Stomach (tissue), 9 donors: ENCODE results near the gene PDIA5. TPM values are rescaled to one million over a fixed set of nuclear protein-coding genes. Genes with fewer than 3 reads are reported as not detected.

Experiments
- DNase-seq, 2 donors: peaks; one replicate each; pipeline versions ENCODE4 v3.0.0 to v3.0.0-alpha.2; 2013 to 2019
- H3K27ac ChIP-seq, 5 donors: fragments of 200-600 bp in 4 of 5; sonication (generic) in 4 of 5; one replicate each; pipeline ENCODE4 v1.5.1; 2013 to 2019; ENCODE audit warnings: mild to moderate bottlenecking in 1 of 5, moderate library complexity in 1 of 5
- H3K27me3 ChIP-seq, 3 donors: fragments of 200-600 bp; sonication (generic); one replicate each; pipeline ENCODE4 v1.5.1; 2017 to 2019; ENCODE audit warnings: mixed run types in 1 of 3
- H3K36me3 ChIP-seq, 4 donors: fragments of 200-600 bp; sonication (generic); 1 replicate in 3 of 4; 2 replicates in 1 of 4; pipeline ENCODE4 v1.5.1; 2016 to 2019
- H3K4me1 ChIP-seq, 4 donors: fragments of 200-600 bp; sonication (generic); one replicate each; pipeline ENCODE4 v1.5.1; 2016 to 2019
- H3K4me3 ChIP-seq, 4 donors: fragments of 200-600 bp; sonication (generic) in 3 of 4; one replicate each; pipeline ENCODE4 v1.5.1; 2016 to 2019; ENCODE audit warnings: mild to moderate bottlenecking in 1 of 4
- H3K9me3 ChIP-seq, 4 donors: fragments of 200-600 bp; sonication (generic); one replicate each; pipeline ENCODE4 v1.5.1; 2016 to 2019
- EP300 ChIP-seq: sonication (generic); formaldehyde crosslinking; IDR thresholded peaks from one replicate; pipeline ENCODE4 v1.6.1; 2017; ENCODE audit warnings: antibody characterized with exemption
- POLR2A ChIP-seq, 4 donors: fragments of 450-650 bp; IDR thresholded peaks; one replicate each; pipeline ENCODE4 v1.6.1; 2016; ENCODE audit warnings: antibody characterized with exemption in 4 of 4, control low read depth in 2 of 4, mild to moderate bottlenecking in 1 of 4, moderate library complexity in 1 of 4
- POLR2AphosphoS5 ChIP-seq, 3 donors: sonication (generic); formaldehyde crosslinking; IDR thresholded peaks; one replicate each; pipeline ENCODE4 v1.6.1; 2016; ENCODE audit warnings: antibody characterized with exemption in 3 of 3
- WGBS, 5 donors: extraction: QIAGEN DNeasy Blood & Tissue Kit in 3 of 5; methylation state at CpG; one replicate each; pipeline versions ENCODE4 v1.1.5 to v1.1.7; 2013 to 2018; 5-methylcytosine and 5-hydroxymethylcytosine counted together
- intact Hi-C: fragments of 100-400 bp; cut with DNase I; formaldehyde crosslinking; loops from one replicate; pipeline ENCODE4 v1.15.1; 2023; ENCODE audit warnings: low total_unique reads
- polyA plus RNA-seq, 3 donors: library from polyadenylated mRNA; stranded (reverse); fragments of 200-250 nt; gene quantifications; one replicate each; pipeline ENCODE4 v1.2.3, GENCODE V29; 2013
- total RNA-seq, 5 donors: library from RNA; depleted of rRNA; stranded (reverse); fragments of >200 nt; gene quantifications; one replicate each; pipeline versions ENCODE4 v1.1.0 to v1.2.3, GENCODE V29; 2014 to 2016
- TF ChIP-seq, protein P1 (sequence below), 7 experiments: fragments of 450-650 bp in 4 of 7; fragments of 200-600 bp in 3 of 7; sonication (generic) in 3 of 7; IDR thresholded peaks; one replicate each; pipeline ENCODE4 v1.5.1; 2016 to 2019; ENCODE audit warnings: antibody characterized with exemption in 7 of 7, control low read depth in 2 of 7, mild to moderate bottlenecking in 1 of 7
- donor health status: healthy with polysubstance abuse.
- donor health status: Bipolar disorder and iron deficiency.
- donor health status: healthy.

The PDIA5 gene
- total and polyA plus RNA-seq, 8 donors = 13.9 to 75.3 (median 35.0) TPM

DNA sequence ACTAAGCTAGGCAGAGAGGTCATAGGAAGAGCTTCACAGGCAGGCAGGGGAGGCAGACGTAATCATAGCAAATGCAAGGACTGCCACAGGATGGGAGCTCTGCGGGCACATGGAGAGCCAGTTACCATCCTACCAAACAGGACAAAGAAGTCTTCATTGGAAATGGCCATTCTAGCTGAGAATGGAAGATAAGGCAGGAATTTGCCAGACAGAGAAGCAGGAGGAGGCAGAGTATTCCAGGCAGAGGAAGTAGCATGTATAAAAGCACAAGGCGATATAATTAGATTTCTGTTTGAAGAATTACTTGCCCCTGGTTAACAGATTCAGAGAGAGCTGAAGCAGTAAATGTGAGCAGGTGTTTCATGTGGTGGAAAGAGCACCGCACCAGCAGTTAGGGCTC, 35.8 kb upstream of the PDIA5 start:
- no peak for DNase-seq
- no peaks in the 10 kb centered on the region for H3K9me3 ChIP-seq
- H3K36me3 ChIP-seq = no peaks in the 10 kb centered on the region
- no peak overlapping the region for H3K27ac ChIP-seq
- TF ChIP-seq EP300 (no peak), POLR2AphosphoS5 (IDR thresholded peaks at IDR 0.05) (no peak), POLR2A (IDR thresholded peaks at IDR 0.05) (no peak)
- TF ChIP-seq, protein P1, sequence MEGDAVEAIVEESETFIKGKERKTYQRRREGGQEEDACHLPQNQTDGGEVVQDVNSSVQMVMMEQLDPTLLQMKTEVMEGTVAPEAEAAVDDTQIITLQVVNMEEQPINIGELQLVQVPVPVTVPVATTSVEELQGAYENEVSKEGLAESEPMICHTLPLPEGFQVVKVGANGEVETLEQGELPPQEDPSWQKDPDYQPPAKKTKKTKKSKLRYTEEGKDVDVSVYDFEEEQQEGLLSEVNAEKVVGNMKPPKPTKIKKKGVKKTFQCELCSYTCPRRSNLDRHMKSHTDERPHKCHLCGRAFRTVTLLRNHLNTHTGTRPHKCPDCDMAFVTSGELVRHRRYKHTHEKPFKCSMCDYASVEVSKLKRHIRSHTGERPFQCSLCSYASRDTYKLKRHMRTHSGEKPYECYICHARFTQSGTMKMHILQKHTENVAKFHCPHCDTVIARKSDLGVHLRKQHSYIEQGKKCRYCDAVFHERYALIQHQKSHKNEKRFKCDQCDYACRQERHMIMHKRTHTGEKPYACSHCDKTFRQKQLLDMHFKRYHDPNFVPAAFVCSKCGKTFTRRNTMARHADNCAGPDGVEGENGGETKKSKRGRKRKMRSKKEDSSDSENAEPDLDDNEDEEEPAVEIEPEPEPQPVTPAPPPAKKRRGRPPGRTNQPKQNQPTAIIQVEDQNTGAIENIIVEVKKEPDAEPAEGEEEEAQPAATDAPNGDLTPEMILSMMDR (IDR thresholded peaks at IDR 0.05) = no peak
- H3K27me3 ChIP-seq = peaks cover 13 to 91% (median 46%) of the 10 kb centered on the region in 3 donors
- H3K4me3 ChIP-seq = no peak overlapping the region
- intact Hi-C loops = no loop called here
- 81 to 87% (median 85%) methylated on average over 4 of the region's 4 CpGs for WGBS, 5 donors
- H3K4me1 ChIP-seq = peaks cover 26 to 31% (median 28%) of the 10 kb centered on the region in 4 donors

GRCh38 chr3:123032057-123032456, 34.8 kb upstream of the PDIA5 start:
- no peak overlapping the region for H3K27ac ChIP-seq
- TF ChIP-seq EP300 (no peak), POLR2AphosphoS5 (IDR thresholded peaks at IDR 0.05) (no peak), POLR2A (IDR thresholded peaks at IDR 0.05) (no peak)
- TF ChIP-seq, protein P1 (IDR thresholded peaks at IDR 0.05) = no peak
- DNase-seq = no peak
- intact Hi-C loops = no loop called here
- no peaks in the 10 kb centered on the region for H3K9me3 ChIP-seq
- H3K27me3 ChIP-seq = peaks cover 4 to 81% (median 36%) of the 10 kb centered on the region in 3 donors
- peaks cover 16 to 21% (median 18%) of the 10 kb centered on the region in 4 donors for H3K4me1 ChIP-seq
- 64 to 75% (median 70%) methylated on average over 3 of the region's 3 CpGs for WGBS, 5 donors
- H3K4me3 ChIP-seq = no peak overlapping the region
- H3K36me3 ChIP-seq = no peaks in the 10 kb centered on the region

- Histone ChIP-seq H3K4me3 (no peak overlapping the region), H3K27me3 (peaks cover 0 to 60% (median 21%) of the 10 kb centered on the region in 3 donors), H3K27ac (no peak overlapping the region), H3K9me3 (no peaks in the 10 kb centered on the region), H3K36me3 (no peaks in the 10 kb centered on the region), H3K4me1 (peaks cover 0 to under 1% (median 0%) of the 10 kb centered on the region in 4 donors)
- intact Hi-C loops = no loop called here
- TF ChIP-seq EP300 = no peak
- TF ChIP-seq, protein P1 (IDR thresholded peaks at IDR 0.05) = no peak
- no peak for TF ChIP-seq POLR2AphosphoS5 (IDR thresholded peaks at IDR 0.05)
- TF ChIP-seq POLR2A (IDR thresholded peaks at IDR 0.05) = no peak
- 81 to 88% (median 87%) methylated on average over 5 of the region's 5 CpGs for WGBS, 5 donors
- no peak for DNase-seq
Measured at GRCh38 chr3:123034120-123034519, 32.7 kb upstream of the PDIA5 start.

DNA sequence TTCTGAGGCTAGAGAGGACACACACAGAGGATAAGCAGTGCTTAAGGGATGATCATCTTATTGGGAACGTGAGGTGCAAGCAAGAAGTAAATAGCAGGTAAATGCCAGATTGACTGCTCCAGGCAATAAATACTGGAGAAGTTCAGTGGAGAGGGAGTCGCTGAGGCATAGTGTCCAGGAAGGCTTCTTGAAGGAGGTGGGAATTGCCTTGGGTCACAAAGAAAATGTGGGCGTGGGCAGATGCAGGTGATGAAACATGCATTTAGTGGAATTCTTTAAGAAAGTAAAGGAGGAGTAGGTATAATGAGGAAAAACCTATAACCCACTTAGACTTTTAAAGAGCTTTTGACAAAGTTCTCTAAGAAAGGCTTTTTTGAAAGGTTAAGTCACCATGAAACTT, 31.8 kb upstream of the PDIA5 start:
- TF ChIP-seq, protein P1 (IDR thresholded peaks at IDR 0.05) = no peak
- TF ChIP-seq POLR2AphosphoS5 (IDR thresholded peaks at IDR 0.05) (no peak), EP300 (no peak), POLR2A (IDR thresholded peaks at IDR 0.05) (no peak)
- intact Hi-C loops = no loop called here
- Histone ChIP-seq H3K9me3 (no peaks in the 10 kb centered on the region), H3K4me1 (no peaks in the 10 kb centered on the region), H3K27me3 (peaks cover 0 to 51% (median 12%) of the 10 kb centered on the region in 3 donors), H3K36me3 (no peaks in the 10 kb centered on the region), H3K4me3 (no peak overlapping the region), H3K27ac (no peak overlapping the region)
- 83 to 90% (median 88%) methylated on average over 3 of the region's 3 CpGs for WGBS, 5 donors
- no peak for DNase-seq
